ENCODE measurements around the gene ANGPTL2. TPM values are rescaled to one million over a fixed set of nuclear protein-coding genes. Genes with fewer than 3 reads are reported as not detected.

The ANGPTL2 gene
- total and polyA plus RNA-seq, 9 of the 15 experiments (the other 6 are each of a cell fraction or from before 2014, with no cell fraction given): not detected

DNA sequence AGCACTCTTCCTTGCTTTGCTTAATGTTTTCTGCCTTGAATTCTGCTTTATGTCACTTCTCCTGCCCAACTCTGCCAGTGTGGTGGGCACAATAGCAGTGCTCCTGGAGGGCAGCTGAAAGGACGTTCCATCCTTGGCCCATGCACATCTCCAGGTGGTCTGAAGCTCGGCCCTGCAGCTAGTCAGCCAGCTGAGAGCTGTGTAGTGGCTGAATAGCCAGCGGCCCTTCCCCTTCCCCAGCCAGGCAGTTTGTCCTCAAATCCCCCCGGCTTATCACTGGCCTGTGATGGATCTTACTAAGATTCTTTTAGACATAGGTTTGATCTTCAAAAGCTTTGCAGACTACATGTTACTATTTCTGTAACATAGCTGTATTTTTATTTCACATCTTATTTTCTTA, 42.7 kb upstream of the ANGPTL2 start (continued):
- TF ChIP-seq, protein P1, sequence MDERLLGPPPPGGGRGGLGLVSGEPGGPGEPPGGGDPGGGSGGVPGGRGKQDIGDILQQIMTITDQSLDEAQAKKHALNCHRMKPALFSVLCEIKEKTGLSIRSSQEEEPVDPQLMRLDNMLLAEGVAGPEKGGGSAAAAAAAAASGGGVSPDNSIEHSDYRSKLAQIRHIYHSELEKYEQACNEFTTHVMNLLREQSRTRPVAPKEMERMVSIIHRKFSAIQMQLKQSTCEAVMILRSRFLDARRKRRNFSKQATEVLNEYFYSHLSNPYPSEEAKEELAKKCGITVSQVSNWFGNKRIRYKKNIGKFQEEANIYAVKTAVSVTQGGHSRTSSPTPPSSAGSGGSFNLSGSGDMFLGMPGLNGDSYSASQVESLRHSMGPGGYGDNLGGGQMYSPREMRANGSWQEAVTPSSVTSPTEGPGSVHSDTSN (CRISPR knock-in tag; IDR thresholded peaks at IDR 0.05; ENCODE audit: low read depth): no peak
- TF ChIP-seq, protein P1 (tag; conservative IDR thresholded peaks at IDR 0.05; ENCODE audit: low read depth): no peak
- TF ChIP-seq HNRNPL (IDR thresholded peaks at IDR 0.05; ENCODE audit: low read depth, low read length) (no peak), CHD2 (IDR thresholded peaks at IDR 0.05; ENCODE audit: low read depth, low read length) (no peak), ZNF146 (CRISPR knock-in tag; IDR thresholded peaks at IDR 0.05; ENCODE audit: unreplicated experiment) (no peak), GATAD2B (IDR thresholded peaks at IDR 0.05; ENCODE audit: borderline replicate concordance) (no peak), ZNF586 (CRISPR knock-in tag; conservative IDR thresholded peaks at IDR 0.05) (no peak), ZC3H4 (CRISPR knock-in tag; IDR thresholded peaks at IDR 0.05; ENCODE audit: borderline replicate concordance) (no peak), NCOA4 (IDR thresholded peaks at IDR 0.05; ENCODE audit: partially characterized antibody) (no peak), ZNF239 (CRISPR knock-in tag; IDR thresholded peaks at IDR 0.05) (no peak), RFX5 (IDR thresholded peaks at IDR 0.05; ENCODE audit: low read depth, low read length) (no peak)
- TF ChIP-seq, protein P2, sequence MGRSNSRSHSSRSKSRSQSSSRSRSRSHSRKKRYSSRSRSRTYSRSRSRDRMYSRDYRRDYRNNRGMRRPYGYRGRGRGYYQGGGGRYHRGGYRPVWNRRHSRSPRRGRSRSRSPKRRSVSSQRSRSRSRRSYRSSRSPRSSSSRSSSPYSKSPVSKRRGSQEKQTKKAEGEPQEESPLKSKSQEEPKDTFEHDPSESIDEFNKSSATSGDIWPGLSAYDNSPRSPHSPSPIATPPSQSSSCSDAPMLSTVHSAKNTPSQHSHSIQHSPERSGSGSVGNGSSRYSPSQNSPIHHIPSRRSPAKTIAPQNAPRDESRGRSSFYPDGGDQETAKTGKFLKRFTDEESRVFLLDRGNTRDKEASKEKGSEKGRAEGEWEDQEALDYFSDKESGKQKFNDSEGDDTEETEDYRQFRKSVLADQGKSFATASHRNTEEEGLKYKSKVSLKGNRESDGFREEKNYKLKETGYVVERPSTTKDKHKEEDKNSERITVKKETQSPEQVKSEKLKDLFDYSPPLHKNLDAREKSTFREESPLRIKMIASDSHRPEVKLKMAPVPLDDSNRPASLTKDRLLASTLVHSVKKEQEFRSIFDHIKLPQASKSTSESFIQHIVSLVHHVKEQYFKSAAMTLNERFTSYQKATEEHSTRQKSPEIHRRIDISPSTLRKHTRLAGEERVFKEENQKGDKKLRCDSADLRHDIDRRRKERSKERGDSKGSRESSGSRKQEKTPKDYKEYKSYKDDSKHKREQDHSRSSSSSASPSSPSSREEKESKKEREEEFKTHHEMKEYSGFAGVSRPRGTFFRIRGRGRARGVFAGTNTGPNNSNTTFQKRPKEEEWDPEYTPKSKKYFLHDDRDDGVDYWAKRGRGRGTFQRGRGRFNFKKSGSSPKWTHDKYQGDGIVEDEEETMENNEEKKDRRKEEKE (IDR thresholded peaks at IDR 0.05; ENCODE audit: borderline replicate concordance in 1 of 2, control insufficient read depth in 1 of 2, low read depth in 2 of 2, low read length in 1 of 2): no peak
- TF ChIP-seq, protein P3, sequence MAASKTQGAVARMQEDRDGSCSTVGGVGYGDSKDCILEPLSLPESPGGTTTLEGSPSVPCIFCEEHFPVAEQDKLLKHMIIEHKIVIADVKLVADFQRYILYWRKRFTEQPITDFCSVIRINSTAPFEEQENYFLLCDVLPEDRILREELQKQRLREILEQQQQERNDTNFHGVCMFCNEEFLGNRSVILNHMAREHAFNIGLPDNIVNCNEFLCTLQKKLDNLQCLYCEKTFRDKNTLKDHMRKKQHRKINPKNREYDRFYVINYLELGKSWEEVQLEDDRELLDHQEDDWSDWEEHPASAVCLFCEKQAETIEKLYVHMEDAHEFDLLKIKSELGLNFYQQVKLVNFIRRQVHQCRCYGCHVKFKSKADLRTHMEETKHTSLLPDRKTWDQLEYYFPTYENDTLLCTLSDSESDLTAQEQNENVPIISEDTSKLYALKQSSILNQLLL (CRISPR knock-in tag; IDR thresholded peaks at IDR 0.05; ENCODE audit: borderline replicate concordance): no peak
- TF ChIP-seq, protein P4, sequence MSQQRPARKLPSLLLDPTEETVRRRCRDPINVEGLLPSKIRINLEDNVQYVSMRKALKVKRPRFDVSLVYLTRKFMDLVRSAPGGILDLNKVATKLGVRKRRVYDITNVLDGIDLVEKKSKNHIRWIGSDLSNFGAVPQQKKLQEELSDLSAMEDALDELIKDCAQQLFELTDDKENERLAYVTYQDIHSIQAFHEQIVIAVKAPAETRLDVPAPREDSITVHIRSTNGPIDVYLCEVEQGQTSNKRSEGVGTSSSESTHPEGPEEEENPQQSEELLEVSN (IDR thresholded peaks at IDR 0.05; ENCODE audit: borderline replicate concordance in 1 of 2, extremely low read depth in 1 of 2, insufficient read depth in 1 of 2, insufficient read length in 1 of 2, low read depth in 1 of 2, low read length in 1 of 2, poor library complexity in 1 of 2, severe bottlenecking in 1 of 2): no peak
- TF ChIP-seq, protein P5, sequence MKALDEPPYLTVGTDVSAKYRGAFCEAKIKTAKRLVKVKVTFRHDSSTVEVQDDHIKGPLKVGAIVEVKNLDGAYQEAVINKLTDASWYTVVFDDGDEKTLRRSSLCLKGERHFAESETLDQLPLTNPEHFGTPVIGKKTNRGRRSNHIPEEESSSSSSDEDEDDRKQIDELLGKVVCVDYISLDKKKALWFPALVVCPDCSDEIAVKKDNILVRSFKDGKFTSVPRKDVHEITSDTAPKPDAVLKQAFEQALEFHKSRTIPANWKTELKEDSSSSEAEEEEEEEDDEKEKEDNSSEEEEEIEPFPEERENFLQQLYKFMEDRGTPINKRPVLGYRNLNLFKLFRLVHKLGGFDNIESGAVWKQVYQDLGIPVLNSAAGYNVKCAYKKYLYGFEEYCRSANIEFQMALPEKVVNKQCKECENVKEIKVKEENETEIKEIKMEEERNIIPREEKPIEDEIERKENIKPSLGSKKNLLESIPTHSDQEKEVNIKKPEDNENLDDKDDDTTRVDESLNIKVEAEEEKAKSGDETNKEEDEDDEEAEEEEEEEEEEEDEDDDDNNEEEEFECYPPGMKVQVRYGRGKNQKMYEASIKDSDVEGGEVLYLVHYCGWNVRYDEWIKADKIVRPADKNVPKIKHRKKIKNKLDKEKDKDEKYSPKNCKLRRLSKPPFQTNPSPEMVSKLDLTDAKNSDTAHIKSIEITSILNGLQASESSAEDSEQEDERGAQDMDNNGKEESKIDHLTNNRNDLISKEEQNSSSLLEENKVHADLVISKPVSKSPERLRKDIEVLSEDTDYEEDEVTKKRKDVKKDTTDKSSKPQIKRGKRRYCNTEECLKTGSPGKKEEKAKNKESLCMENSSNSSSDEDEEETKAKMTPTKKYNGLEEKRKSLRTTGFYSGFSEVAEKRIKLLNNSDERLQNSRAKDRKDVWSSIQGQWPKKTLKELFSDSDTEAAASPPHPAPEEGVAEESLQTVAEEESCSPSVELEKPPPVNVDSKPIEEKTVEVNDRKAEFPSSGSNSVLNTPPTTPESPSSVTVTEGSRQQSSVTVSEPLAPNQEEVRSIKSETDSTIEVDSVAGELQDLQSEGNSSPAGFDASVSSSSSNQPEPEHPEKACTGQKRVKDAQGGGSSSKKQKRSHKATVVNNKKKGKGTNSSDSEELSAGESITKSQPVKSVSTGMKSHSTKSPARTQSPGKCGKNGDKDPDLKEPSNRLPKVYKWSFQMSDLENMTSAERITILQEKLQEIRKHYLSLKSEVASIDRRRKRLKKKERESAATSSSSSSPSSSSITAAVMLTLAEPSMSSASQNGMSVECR (CRISPR knock-in tag; IDR thresholded peaks at IDR 0.05): no peak

All from K562 (cell line).